DND-41 (cell line): Measurements from ENCODE around the gene MFSD11.

ENCODE experiments used
- ATAC-seq: fragments of 200-7000 bp; cut with Tn5 transposase; 3 replicates; pipeline ENCODE4 v1.9.1; 2021; ENCODE audit warnings: low read depth; ENCODE audit not compliant: insufficient read depth
- DNase-seq: peaks from one replicate; pipeline ENCODE4 v3.0.0-alpha.2; 2020
- H2AFZ ChIP-seq: 2 replicates; pipeline ENCODE4 v1.6.0; 2012; ENCODE audit warnings: low read depth, low read length
- H3K27ac ChIP-seq: 2 replicates; pipeline ENCODE4 v1.5.1; 2012; ENCODE audit warnings: low read length, inconsistent platforms
- H3K27me3 ChIP-seq: fragments of 200-600 bp; sonication (generic); 2 replicates; pipeline ENCODE4 v1.6.0; 2012; ENCODE audit warnings: low read length, mild to moderate bottlenecking, inconsistent platforms; ENCODE audit not compliant: insufficient read depth, poor library complexity
- H3K36me3 ChIP-seq: 2 replicates; pipeline ENCODE4 v1.5.1; 2012; ENCODE audit warnings: low read length, inconsistent platforms; ENCODE audit not compliant: insufficient read depth
- H3K4me1 ChIP-seq: 2 replicates; pipeline ENCODE4 v1.5.1; 2012; ENCODE audit warnings: mild to moderate bottlenecking, low read length; ENCODE audit not compliant: insufficient read depth
- H3K4me2 ChIP-seq: 2 replicates; pipeline ENCODE4 v1.6.0; 2012; ENCODE audit warnings: mild to moderate bottlenecking, moderate library complexity, low read length, inconsistent platforms; ENCODE audit not compliant: insufficient read depth
- H3K4me3 ChIP-seq, 2 experiments: fragments of 200-600 bp in 1 of 2; shearing (Covaris generic) in 1 of 2; 2 replicates each; pipeline ENCODE4 v1.5.1; 2012 to 2016; ENCODE audit warnings: inconsistent platforms in 2 of 2, low read length in 2 of 2, mild to moderate bottlenecking in 2 of 2, low read depth in 1 of 2, moderate library complexity in 1 of 2
- H3K79me2 ChIP-seq: 2 replicates; pipeline ENCODE4 v1.6.0; 2012; ENCODE audit warnings: low read length, inconsistent platforms; ENCODE audit not compliant: insufficient read depth
- H3K9ac ChIP-seq: 2 replicates; pipeline ENCODE4 v1.6.0; 2012; ENCODE audit warnings: low read depth, mild to moderate bottlenecking, inconsistent platforms, low read length, moderate library complexity
- H3K9me3 ChIP-seq: 2 replicates; pipeline ENCODE4 v1.5.1; 2012; ENCODE audit warnings: low read length, moderate library complexity, mild to moderate bottlenecking, inconsistent platforms; ENCODE audit not compliant: insufficient read depth, severe bottlenecking
- H4K20me1 ChIP-seq: 2 replicates; pipeline ENCODE4 v1.6.0; 2012; ENCODE audit warnings: low read length; ENCODE audit not compliant: insufficient read depth
- EZH2 ChIP-seq: IDR thresholded peaks from 3 replicates; pipeline ENCODE4 v1.6.1; 2012; ENCODE audit warnings: borderline replicate concordance, low read depth, mild to moderate bottlenecking, moderate library complexity, low read length, inconsistent platforms; ENCODE audit not compliant: severe bottlenecking
- TF ChIP-seq, protein P1 (sequence below): IDR thresholded peaks from 2 replicates; pipeline ENCODE4 v1.5.1; 2012; ENCODE audit warnings: borderline replicate concordance, low read length, moderate library complexity, mild to moderate bottlenecking; ENCODE audit not compliant: poor library complexity, severe bottlenecking; ENCODE audit errors: extremely low read depth

MFSD11 gene

DNA sequence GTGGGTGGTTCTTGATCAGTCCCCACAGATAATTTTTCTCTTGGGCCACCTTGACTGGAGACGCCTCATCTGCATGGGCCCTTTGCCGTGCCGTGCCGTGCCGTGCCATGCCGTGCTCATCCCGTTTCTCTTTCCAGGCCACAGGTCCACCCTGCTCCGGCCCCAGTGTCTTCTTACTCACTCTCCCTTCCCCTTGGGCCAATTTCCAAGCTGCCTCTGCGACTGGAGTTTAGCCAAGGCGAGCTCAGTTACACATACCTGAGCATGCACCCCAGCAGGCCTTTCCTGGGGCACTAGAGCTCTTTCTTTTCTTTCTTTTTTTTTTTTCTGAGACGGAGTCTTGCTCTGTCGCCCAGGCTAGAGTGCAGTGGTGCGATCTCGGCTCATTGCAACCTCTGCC, 89.8 kb downstream of the MFSD11 start:
- DNase-seq (no peak), ATAC-seq (no peak)
- Histone ChIP-seq H3K4me1 (no peaks in the 10 kb centered on the region), H3K36me3 (no peaks in the 10 kb centered on the region), H3K9ac (no peak overlapping the region), H2AFZ (no peak overlapping the region), H3K27ac (no peak overlapping the region), H3K4me2 (no peak overlapping the region), H3K79me2 (no peaks in the 10 kb centered on the region), H3K27me3 (no peaks in the 10 kb centered on the region), H3K4me3 (no peak overlapping the region), H3K9me3 (no peaks in the 10 kb centered on the region), H4K20me1 (no peaks in the 10 kb centered on the region)
- TF ChIP-seq, protein P1, sequence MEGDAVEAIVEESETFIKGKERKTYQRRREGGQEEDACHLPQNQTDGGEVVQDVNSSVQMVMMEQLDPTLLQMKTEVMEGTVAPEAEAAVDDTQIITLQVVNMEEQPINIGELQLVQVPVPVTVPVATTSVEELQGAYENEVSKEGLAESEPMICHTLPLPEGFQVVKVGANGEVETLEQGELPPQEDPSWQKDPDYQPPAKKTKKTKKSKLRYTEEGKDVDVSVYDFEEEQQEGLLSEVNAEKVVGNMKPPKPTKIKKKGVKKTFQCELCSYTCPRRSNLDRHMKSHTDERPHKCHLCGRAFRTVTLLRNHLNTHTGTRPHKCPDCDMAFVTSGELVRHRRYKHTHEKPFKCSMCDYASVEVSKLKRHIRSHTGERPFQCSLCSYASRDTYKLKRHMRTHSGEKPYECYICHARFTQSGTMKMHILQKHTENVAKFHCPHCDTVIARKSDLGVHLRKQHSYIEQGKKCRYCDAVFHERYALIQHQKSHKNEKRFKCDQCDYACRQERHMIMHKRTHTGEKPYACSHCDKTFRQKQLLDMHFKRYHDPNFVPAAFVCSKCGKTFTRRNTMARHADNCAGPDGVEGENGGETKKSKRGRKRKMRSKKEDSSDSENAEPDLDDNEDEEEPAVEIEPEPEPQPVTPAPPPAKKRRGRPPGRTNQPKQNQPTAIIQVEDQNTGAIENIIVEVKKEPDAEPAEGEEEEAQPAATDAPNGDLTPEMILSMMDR = no peak
- no peak for TF ChIP-seq EZH2
